GM21723 (cell line): ENCODE measurements around the gene NR3C2.

Experiments
- ATAC-seq: cut with Tn5 transposase; IDR thresholded peaks from one replicate; pipeline ENCODE4 v1.9.1; 2021; ENCODE audit warnings: mild to moderate bottlenecking, moderate library complexity; ENCODE audit not compliant: unreplicated experiment

The NR3C2 gene

DNA sequence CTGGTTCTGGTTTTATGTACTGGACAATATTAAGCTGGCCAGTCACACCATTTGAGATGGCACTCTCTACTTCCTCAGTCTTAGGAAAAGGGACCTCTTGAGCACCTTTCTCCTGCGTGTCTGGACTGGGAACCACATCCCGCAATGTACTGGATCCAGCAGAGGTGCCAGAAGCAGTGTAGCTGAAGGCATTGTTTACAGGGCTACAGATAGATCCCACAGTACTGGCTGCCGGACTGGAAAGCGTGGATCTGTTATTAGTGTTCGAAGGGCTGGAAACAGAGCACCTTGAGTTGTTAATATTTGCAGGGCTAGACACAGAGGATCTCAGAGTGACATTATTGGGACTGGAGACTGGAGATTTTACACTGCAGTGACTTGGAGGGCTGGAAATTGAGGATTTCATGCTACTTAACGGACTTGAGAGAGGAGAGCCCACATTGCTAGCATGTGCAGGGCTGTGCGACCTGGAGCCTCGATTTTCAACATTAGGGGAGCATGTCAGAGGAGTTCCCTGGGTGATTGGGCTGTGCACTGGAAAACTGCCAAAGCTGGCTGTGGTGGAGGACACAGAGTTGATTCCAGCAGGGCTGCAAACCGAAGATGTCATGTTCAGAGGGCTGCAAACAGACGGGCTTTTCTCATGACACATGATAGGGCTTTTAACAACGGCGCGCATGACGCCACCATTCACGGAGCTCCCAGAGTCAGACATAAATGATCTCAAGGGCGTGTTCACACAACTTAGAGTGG lies 6.4 kb downstream of the NR3C2 start:
- ATAC-seq: no peak

- ATAC-seq: no peak
These were observed 8.0 kb downstream of the NR3C2 start for GRCh38 chr4:148434075-148434773.

- no peak for ATAC-seq
These were observed 10.8 kb downstream of the NR3C2 start for GRCh38 chr4:148431401-148431800.

GRCh38 chr4:148430854-148431253 lies 11.4 kb downstream of the NR3C2 start:
- ATAC-seq: no peak

GRCh38 chr4:148429206-148429605 lies 13.0 kb downstream of the NR3C2 start:
- no peak for ATAC-seq

DNA sequence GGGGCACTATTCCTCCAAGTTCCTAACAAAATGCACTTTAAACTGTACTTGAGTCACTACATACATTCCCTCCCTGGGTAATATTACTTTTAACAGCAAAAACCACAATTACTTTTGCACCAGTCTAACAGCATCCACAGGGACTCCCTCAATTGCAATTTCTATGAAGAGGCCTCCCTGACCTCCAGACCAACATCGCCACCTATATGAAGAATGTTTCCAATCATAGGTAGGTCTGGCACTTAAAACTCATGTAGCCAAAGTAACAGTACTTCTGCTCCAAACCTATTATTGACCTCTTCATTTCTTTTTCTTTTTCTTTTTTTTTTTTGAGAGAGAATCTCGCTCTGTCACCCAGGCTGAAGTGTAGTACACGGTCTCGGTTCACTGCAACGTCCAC lies 15.6 kb downstream of the NR3C2 start:
- no peak for ATAC-seq

GRCh38 chr4:148425327-148426110 lies 16.7 kb downstream of the NR3C2 start:
- ATAC-seq: no peak

- no peak for ATAC-seq
These were observed 21.8 kb downstream of the NR3C2 start for GRCh38 chr4:148420397-148420796.

GRCh38 chr4:148415500-148415899 lies 26.7 kb downstream of the NR3C2 start:
- ATAC-seq: no peak

DNA sequence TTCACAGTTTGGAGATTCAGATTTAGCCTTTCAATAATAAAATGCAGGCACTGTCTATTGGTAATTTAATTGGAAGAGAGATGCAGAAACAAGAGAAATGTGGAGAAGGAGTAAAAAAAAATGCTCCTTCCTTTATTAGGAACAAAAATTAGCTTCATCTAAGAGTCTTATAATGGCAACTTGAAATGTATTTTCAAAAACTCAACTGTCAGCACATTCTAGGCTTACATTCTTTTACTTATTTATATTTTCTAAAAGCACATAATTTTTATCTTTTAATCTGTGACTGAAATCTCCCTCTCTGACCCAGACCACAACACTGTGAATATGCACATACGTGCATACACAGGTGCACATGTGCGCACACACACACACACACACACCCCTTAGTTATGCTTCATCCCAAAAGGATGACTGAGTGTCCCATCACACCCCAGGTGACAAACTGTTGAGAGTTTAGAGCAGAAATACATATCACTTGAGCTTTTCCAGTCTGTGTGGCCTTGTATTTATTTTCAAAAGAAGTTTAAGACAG lies 29.7 kb downstream of the NR3C2 start:
- no peak for ATAC-seq

DNA sequence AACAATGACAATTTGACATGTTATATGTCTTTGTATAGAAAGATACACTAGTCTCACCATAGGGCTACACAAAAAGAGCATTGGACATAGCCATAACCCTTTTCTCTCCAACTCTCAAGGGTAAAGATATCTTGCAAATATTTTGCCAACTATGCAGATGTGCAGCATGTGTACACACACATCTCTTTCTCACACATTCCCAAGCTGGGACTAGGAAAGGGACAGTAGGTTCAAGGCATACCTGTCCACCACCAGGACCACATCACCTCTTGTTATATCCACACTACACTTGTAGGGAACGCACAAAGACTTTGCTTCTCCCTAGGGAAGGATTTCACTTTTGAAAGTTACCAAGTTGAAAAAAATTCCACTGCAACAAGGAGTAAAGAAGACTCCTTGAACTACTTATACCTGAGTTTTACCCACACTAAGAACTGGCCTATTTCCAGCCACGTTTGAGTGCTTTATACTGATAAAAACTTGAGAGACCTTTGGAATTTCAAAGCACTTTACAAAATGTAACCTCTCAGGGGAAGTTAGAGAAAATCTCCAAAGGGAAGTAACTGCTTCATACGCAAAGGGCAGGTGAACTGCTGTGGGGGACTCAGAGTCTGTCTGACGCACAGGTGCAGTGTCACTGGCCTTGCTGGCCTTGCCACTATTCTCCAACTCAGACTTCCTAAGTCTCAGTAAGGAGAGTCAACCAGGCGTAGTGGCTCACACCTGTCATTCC lies 36.9 kb downstream of the NR3C2 start:
- ATAC-seq: no peak

GRCh38 chr4:148398988-148399387 lies 43.2 kb downstream of the NR3C2 start:
- ATAC-seq: no peak

GRCh38 chr4:148397771-148398170 lies 44.4 kb downstream of the NR3C2 start:
- no peak for ATAC-seq

GRCh38 chr4:148396986-148397673 lies 45.1 kb downstream of the NR3C2 start:
- no peak for ATAC-seq

GRCh38 chr4:148395771-148396170 lies 46.4 kb downstream of the NR3C2 start:
- ATAC-seq: no peak

GRCh38 chr4:148391056-148391455 lies 51.2 kb downstream of the NR3C2 start:
- ATAC-seq: no peak

DNA sequence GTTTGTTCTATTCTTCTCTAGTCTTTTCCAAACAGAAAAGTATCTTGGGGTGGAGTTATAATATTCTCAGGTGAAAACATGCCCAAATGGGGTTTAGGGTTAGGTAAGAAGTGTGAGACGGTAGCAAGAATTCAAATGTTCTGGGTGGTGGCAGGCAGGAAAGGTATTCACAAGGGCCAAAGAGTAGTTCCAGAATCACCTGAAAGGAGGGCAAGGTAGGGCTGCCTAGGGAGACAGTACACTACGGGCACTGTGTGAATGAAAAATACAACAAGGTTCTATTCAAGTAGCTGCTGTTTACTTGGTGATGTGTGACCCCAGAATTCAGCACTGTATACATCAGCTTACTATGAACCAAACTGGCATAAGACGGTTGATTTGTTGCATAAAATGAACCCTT lies 51.9 kb downstream of the NR3C2 start:
- no peak for ATAC-seq

GRCh38 chr4:148380291-148380690 lies 61.9 kb downstream of the NR3C2 start:
- no peak for ATAC-seq

GRCh38 chr4:148376151-148376550 lies 66.1 kb downstream of the NR3C2 start:
- ATAC-seq: no peak

- no peak for ATAC-seq
These were observed 66.6 kb downstream of the NR3C2 start for GRCh38 chr4:148375584-148375983.
